GM20000 (cell line): ENCODE measurements around the gene TBX19.
"Not testable (repeated sequence)": the region's sequence is repeated elsewhere in the genome, so short reads cannot be mapped to it uniquely, and the experiment has no call there.

Experiments used
- DNase-seq: peaks from one replicate; pipeline ENCODE4 v3.0.0; 2012; ENCODE audit warnings: low spot score
- CTCF ChIP-seq: IDR thresholded peaks from 2 replicates; pipeline ENCODE4 v1.5.1; 2012; ENCODE audit warnings: mild to moderate bottlenecking, control low read depth; ENCODE audit errors: extremely low read depth, missing control alignments

Gene TBX19

GRCh38 chr1:168343566-168343965 is 62.9 kb downstream of the TBX19 start:
- no peak for TF ChIP-seq CTCF
- DNase-seq = no peak

GRCh38 chr1:168344517-168344916 is 63.8 kb downstream of the TBX19 start:
- DNase-seq = no peak
- TF ChIP-seq CTCF = no peak

DNA sequence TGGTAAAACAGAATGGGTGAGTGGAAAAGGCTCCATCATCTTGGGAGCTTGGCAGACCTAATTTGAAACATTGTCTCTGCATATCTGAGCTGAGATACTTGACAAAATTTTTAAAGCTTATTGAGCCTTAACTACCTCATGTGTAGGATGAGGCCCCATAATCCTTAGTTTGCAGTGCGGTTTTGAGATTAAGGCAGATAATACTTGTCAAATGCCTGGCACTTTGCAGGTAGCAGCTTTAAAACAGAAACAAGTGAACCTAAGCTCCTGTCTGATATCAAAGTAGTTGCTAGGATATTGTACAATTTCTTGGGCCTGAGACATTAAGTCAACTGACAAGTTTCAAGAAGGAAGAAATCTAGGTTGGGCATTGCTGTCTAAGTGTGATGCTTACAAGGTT is 65.3 kb downstream of the TBX19 start:
- no peak for DNase-seq
- no peak for TF ChIP-seq CTCF

- no peak for TF ChIP-seq CTCF
- no peak for DNase-seq
These were observed 67.0 kb downstream of the TBX19 start for GRCh38 chr1:168347630-168348029.

DNA sequence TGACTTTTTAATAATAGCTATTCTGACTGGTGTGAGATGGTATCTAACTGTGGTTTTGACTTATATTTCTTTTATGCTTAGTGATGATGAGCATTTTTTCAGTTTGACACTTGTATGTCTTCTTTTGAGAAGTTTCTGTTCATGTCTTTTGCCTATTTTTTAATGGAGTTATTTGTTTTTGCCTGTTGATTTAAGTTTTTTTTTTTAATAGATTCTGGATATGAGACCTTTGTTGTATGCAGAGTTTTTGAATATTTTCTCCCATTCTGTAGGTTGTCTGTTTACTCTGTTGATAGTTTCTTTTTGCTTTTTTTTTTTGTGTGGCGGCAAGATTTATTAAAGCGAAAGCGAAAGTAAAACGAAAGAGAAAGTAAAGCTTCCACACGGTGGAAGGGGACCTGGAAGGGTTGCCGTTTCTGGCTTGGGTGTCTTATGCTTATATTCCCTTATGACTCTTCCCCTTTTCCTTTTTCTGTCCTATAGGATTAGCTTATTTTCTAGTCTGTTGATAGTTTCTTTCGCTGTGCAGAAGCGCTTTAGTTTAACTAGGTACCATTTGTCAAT is 67.6 kb downstream of the TBX19 start:
- DNase-seq = no peak
- no peak for TF ChIP-seq CTCF

DNA sequence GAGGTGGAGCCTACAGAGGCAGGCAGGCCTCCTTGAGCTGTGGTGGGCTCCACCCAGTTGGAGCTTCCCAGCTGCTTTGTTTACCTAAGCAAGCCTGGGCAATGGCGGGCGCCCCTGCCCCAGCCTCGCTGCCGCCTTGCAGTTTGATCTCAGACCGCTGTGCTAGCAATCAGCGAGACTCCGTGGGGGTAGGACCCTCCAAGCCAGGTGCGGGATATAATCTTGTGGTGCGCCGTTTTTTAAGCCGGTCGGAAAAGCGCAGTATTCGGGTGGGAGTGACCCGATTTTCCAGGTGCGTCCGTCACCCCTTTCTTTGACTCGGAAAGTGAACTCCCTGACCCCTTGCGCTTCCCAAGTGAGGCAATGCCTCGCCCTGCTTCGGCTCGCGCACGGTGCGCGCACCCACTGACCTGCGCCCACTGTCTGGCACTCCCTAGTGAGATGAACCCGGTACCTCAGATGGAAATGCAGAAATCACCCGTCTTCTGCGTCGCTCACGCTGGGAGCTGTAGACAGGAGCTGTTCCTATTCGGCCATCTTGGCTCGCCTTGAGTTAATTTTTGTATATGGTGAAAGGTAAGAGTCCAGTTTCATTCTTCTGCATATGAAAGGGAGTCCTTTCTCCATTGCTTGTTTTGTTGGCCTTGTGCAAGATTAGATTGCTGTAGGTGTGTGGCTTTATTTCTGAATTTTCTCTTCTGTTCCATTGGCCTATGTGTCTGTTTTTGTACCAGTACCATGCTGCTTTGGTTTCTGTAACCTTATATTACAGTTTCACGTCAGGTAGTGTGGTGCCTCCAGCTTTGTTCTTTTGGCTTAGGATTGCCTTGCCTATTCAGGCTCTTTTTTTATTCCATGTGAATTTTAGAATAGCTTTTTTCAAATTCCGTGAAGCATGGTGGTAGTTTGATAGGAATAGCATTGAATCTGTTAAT is 73.9 kb downstream of the TBX19 start:
- DNase-seq = not testable (repeated sequence)

- DNase-seq = no peak
- no peak for TF ChIP-seq CTCF
These were observed 79.7 kb downstream of the TBX19 start for GRCh38 chr1:168360151-168361021.
